H9 (cell line): ENCODE data around the gene ARID1A. TPM values are rescaled to one million over a fixed set of nuclear protein-coding genes. Genes with fewer than 3 reads are reported as not detected.

Source experiments
- DNase-seq: peaks from one replicate; pipeline ENCODE4 v3.0.0-alpha.2; 2017
- H2AFZ ChIP-seq: one replicate; pipeline ENCODE4 v1.6.1; 2013; ENCODE audit warnings: mild to moderate bottlenecking, low read length, control low read depth, moderate library complexity
- H2AK5ac ChIP-seq: 2 replicates; pipeline ENCODE4 v1.6.1; 2013; ENCODE audit warnings: low read length, control low read depth, mixed read lengths; ENCODE audit not compliant: insufficient read length
- H2BK120ac ChIP-seq: one replicate; pipeline ENCODE4 v1.6.1; 2013; ENCODE audit warnings: low read depth, mild to moderate bottlenecking, low read length, control low read depth, inconsistent platforms; ENCODE audit not compliant: poor library complexity, severe bottlenecking
- H2BK12ac ChIP-seq: 2 replicates; pipeline ENCODE4 v1.6.1; 2013; ENCODE audit warnings: low read length, control low read depth, mixed read lengths, low read depth; ENCODE audit not compliant: insufficient read length
- H2BK15ac ChIP-seq: 2 replicates; pipeline ENCODE4 v1.6.1; 2013; ENCODE audit warnings: low read depth, low read length, control low read depth
- H2BK20ac ChIP-seq: one replicate; pipeline ENCODE4 v1.6.1; 2013; ENCODE audit warnings: low read depth, mild to moderate bottlenecking, low read length, control low read depth, inconsistent platforms; ENCODE audit not compliant: poor library complexity, severe bottlenecking
- H2BK5ac ChIP-seq: 2 replicates; pipeline ENCODE4 v1.6.1; 2013; ENCODE audit warnings: low read length, control low read depth, mixed read lengths; ENCODE audit not compliant: insufficient read length
- H3K14ac ChIP-seq: 2 replicates; pipeline ENCODE4 v1.6.1; 2013; ENCODE audit warnings: low read length, control low read depth; ENCODE audit not compliant: insufficient read depth
- H3K18ac ChIP-seq: 2 replicates; pipeline ENCODE4 v1.6.1; 2013; ENCODE audit warnings: low read depth, mild to moderate bottlenecking, mixed read lengths, low read length, control low read depth; ENCODE audit not compliant: insufficient read length
- H3K23ac ChIP-seq: 2 replicates; pipeline ENCODE4 v1.6.1; 2013; ENCODE audit warnings: low read length, control low read depth, mixed read lengths, low read depth; ENCODE audit not compliant: insufficient read length
- H3K23me2 ChIP-seq: 2 replicates; pipeline ENCODE4 v1.6.1; 2013; ENCODE audit warnings: low read depth, mild to moderate bottlenecking, mixed read lengths, low read length, control low read depth; ENCODE audit not compliant: insufficient read length, poor library complexity, severe bottlenecking
- H3K27ac ChIP-seq: 2 replicates; pipeline ENCODE4 v1.5.1; 2013; ENCODE audit warnings: low read length, control low read depth, mixed read lengths, low read depth; ENCODE audit not compliant: insufficient read length
- H3K27me3 ChIP-seq: 2 replicates; pipeline ENCODE4 v1.6.1; 2013; ENCODE audit warnings: low read length, control low read depth, inconsistent platforms; ENCODE audit not compliant: insufficient read depth
- H3K4ac ChIP-seq: 2 replicates; pipeline ENCODE4 v1.6.1; 2013; ENCODE audit warnings: low read depth, mild to moderate bottlenecking, control low read depth, inconsistent platforms, low read length, moderate library complexity
- H3K4me1 ChIP-seq: 2 replicates; pipeline ENCODE4 v1.6.1; 2013; ENCODE audit warnings: low read length, control low read depth, inconsistent platforms; ENCODE audit not compliant: insufficient read depth
- H3K4me2 ChIP-seq: 2 replicates; pipeline ENCODE4 v1.6.1; 2013; ENCODE audit warnings: low read length, control low read depth, mixed read lengths; ENCODE audit not compliant: insufficient read length, insufficient read depth
- H3K56ac ChIP-seq: 2 replicates; pipeline ENCODE4 v1.6.1; 2013; ENCODE audit warnings: low read depth, mild to moderate bottlenecking, mixed read lengths, low read length, control low read depth; ENCODE audit not compliant: insufficient read length
- H3K79me1 ChIP-seq: 2 replicates; pipeline ENCODE4 v1.6.1; 2013; ENCODE audit warnings: low read depth, mild to moderate bottlenecking, moderate library complexity, low read length, control low read depth, inconsistent platforms; ENCODE audit not compliant: insufficient read depth, poor library complexity, severe bottlenecking
- H3K79me2 ChIP-seq: 2 replicates; pipeline ENCODE4 v1.6.1; 2013; ENCODE audit warnings: low read length, control low read depth, inconsistent platforms; ENCODE audit not compliant: insufficient read depth
- H3K9ac ChIP-seq: 2 replicates; pipeline ENCODE4 v1.6.1; 2013; ENCODE audit warnings: low read length, control low read depth, mixed read lengths; ENCODE audit not compliant: insufficient read length; ENCODE audit errors: extremely low read depth
- H3K9me3 ChIP-seq: one replicate; pipeline ENCODE4 v1.6.1; 2013; ENCODE audit warnings: low read depth, low read length, inconsistent platforms; ENCODE audit not compliant: control insufficient read depth
- H3T11ph ChIP-seq: one replicate; pipeline ENCODE4 v1.6.1; 2013; ENCODE audit warnings: mild to moderate bottlenecking, low read length, control low read depth, inconsistent platforms
- H4K20me1 ChIP-seq: one replicate; pipeline ENCODE4 v1.6.1; 2013; ENCODE audit not compliant: control insufficient read depth, insufficient read length, insufficient read depth
- H4K5ac ChIP-seq: 2 replicates; pipeline ENCODE4 v1.6.1; 2013; ENCODE audit warnings: low read depth, mild to moderate bottlenecking, mixed read lengths, low read length, control low read depth; ENCODE audit not compliant: insufficient read length
- H4K8ac ChIP-seq: replicated peaks from 2 replicates; pipeline ENCODE4 v1.6.1; 2013; ENCODE audit warnings: low read length, control low read depth, mixed read lengths, low read depth; ENCODE audit not compliant: insufficient read length
- H4K91ac ChIP-seq: 2 replicates; pipeline ENCODE4 v1.6.1; 2013; ENCODE audit warnings: low read depth, mild to moderate bottlenecking, moderate library complexity, mixed read lengths, low read length, control low read depth; ENCODE audit not compliant: insufficient read length
- H3K27ac Mint-ChIP-seq, 3 experiments: 2 replicates in 2 of 3; 3 replicates in 1 of 3; pipeline ENCODE4 v1.8.0; 2020 to 2021; ENCODE audit warnings: mixed read lengths in 3 of 3, mild to moderate bottlenecking in 1 of 3, moderate library complexity in 1 of 3
- H3K27me3 Mint-ChIP-seq: 2 replicates; pipeline ENCODE4 v1.8.0; 2021; ENCODE audit warnings: low read depth, mild to moderate bottlenecking, moderate library complexity, mixed read lengths
- H3K36me3 Mint-ChIP-seq, 3 experiments: 2 replicates in 2 of 3; 3 replicates in 1 of 3; pipeline ENCODE4 v1.8.0; 2020 to 2021; ENCODE audit warnings: low read depth in 3 of 3, mixed read lengths in 3 of 3; ENCODE audit not compliant: insufficient read depth in 1 of 3
- H3K4me1 Mint-ChIP-seq, 2 experiments: 2 replicates each; pipeline ENCODE4 v1.8.0; 2020; ENCODE audit warnings: mixed read lengths in 2 of 2
- H3K4me3 Mint-ChIP-seq, 2 experiments: 2 replicates in 1 of 2; 3 replicates in 1 of 2; pipeline ENCODE4 v1.8.0; 2020 to 2021; ENCODE audit warnings: mild to moderate bottlenecking in 2 of 2, mixed read lengths in 2 of 2, moderate library complexity in 1 of 2
- H3K9me3 Mint-ChIP-seq, 2 experiments: 2 replicates in 1 of 2; 3 replicates in 1 of 2; pipeline ENCODE4 v1.8.0; 2020; ENCODE audit warnings: mild to moderate bottlenecking in 2 of 2, mixed read lengths in 2 of 2, moderate library complexity in 1 of 2
- CTCF ChIP-seq: fragments of 200-600 bp; sonication (generic); conservative IDR thresholded peaks from 3 replicates; pipeline ENCODE4 v1.8.0; 2021; ENCODE audit warnings: antibody characterized with exemption, mild to moderate bottlenecking
- WGBS: extraction: QIAGEN DNeasy Blood & Tissue Kit; methylation state at CpG from one replicate; pipeline ENCODE4 v1.1.7; 2013; ENCODE audit warnings: missing lambda C conversion rate, low lambda C conversion rate, mixed read lengths; ENCODE audit not compliant: insufficient read length; ENCODE audit errors: extremely low coverage; 5-methylcytosine and 5-hydroxymethylcytosine counted together
- total RNA-seq: library from RNA; stranded (reverse); gene quantifications from 2 replicates; pipeline ENCODE4 v1.2.1, GENCODE V29; 2021

Gene ARID1A
- total RNA-seq, 1 experiment from 2014 or later, result 147 TPM

GRCh38 chr1:26744075-26744959 lies 48.5 kb downstream of the ARID1A start:
- Histone ChIP-seq H2BK12ac (no peak overlapping the region), H2BK15ac (no peak overlapping the region), H3K4me2 (no peak overlapping the region), H2BK20ac (no peak overlapping the region), H3K4me1 (peaks cover 4% of the 10 kb centered on the region), H2AFZ (no peak overlapping the region), H3K18ac (no peak overlapping the region), H4K91ac (no peak overlapping the region), H3K56ac (no peak overlapping the region), H2BK120ac (no peak overlapping the region), H2BK5ac (no peak overlapping the region), H3K27ac (no peak overlapping the region), H2AK5ac (no peak overlapping the region), H3T11ph (no peak overlapping the region), H3K23ac (no peak overlapping the region), H3K79me1 (peaks cover 6% of the 10 kb centered on the region), H3K79me2 (no peaks in the 10 kb centered on the region; the same call in 1 of the 2 replicates), H4K5ac (no peak overlapping the region), H4K8ac (no peak overlapping the region), H3K4ac (no peak overlapping the region), H3K9ac (no peak overlapping the region), H3K23me2 (no peaks in the 10 kb centered on the region), H3K27me3 (no peaks in the 10 kb centered on the region), H3K9me3 (no peaks in the 10 kb centered on the region), H3K14ac (no peak overlapping the region), H4K20me1 (no peaks in the 10 kb centered on the region)
- TF ChIP-seq CTCF, result no peak
- peak; percentile 90 for DNase-seq
- H3K9me3 Mint-ChIP-seq, result no peaks in the 10 kb centered on the region
- no CpG with 5 or more reads among the region's 8 CpGs for WGBS
- peaks cover 19 to 89% (median 78%) of the 10 kb centered on the region in 3 experiments; a peak in 6 of 7 replicates for H3K36me3 Mint-ChIP-seq
- H3K27me3 Mint-ChIP-seq, result no peaks in the 10 kb centered on the region
- H3K4me1 Mint-ChIP-seq, result peaks cover 5 to 22% of the 10 kb centered on the region in 2 experiments
- H3K27ac Mint-ChIP-seq, result peak overlapping the region; percentile 35 to 67 (median 50); a peak in 6 of 7 replicates
- H3K4me3 Mint-ChIP-seq, result peak overlapping the region in 1 of 2 experiments; percentile 11; a peak in 1 of 5 replicates
